Activated CD8-positive, alpha-beta T cell treated with anti-CD3 and anti-CD28 coated beads for 36 hours (primary cell): ENCODE results near the gene GABARAPL2. TPM values are rescaled to one million over a fixed set of nuclear protein-coding genes. Genes with fewer than 3 reads are reported as not detected.

ENCODE experiments used
- ATAC-seq: fragments of 200-7000 bp; cut with Tn5 transposase; one replicate; pipeline ENCODE4 v1.10.0; 2021; ENCODE audit warnings: mild to moderate bottlenecking, moderate library complexity
- CTCF ChIA-PET: fragments of 350-600 bp; sonication (Branson Sonifier 250); formaldehyde crosslinking; loops from one replicate; lab custom pipeline; 2021; ENCODE audit warnings: antibody characterized with exemption; lab: Charles Lee
- POLR2A ChIA-PET: fragments of 350-600 bp; sonication (Branson Sonifier 250); formaldehyde crosslinking; loops from one replicate; lab custom pipeline; 2021; ENCODE audit warnings: antibody characterized with exemption; lab: Charles Lee
- DNase-seq: peaks from one replicate; pipeline ENCODE4 v3.0.0-alpha.2; 2020
- H3K27ac Mint-ChIP-seq: one replicate; pipeline ENCODE4 v1.8.0; 2021; ENCODE audit warnings: mild to moderate bottlenecking, mixed read lengths
- H3K27me3 Mint-ChIP-seq: one replicate; pipeline ENCODE4 v1.8.0; 2021; ENCODE audit warnings: mixed read lengths
- H3K36me3 Mint-ChIP-seq: one replicate; pipeline ENCODE4 v1.8.0; 2021; ENCODE audit warnings: low read depth, mixed read lengths
- H3K4me1 Mint-ChIP-seq: one replicate; pipeline ENCODE4 v1.8.0; 2021; ENCODE audit warnings: low read depth, mixed read lengths
- H3K4me3 Mint-ChIP-seq: one replicate; pipeline ENCODE4 v1.8.0; 2021; ENCODE audit warnings: mild to moderate bottlenecking, moderate library complexity, mixed read lengths
- H3K9me3 Mint-ChIP-seq: one replicate; pipeline ENCODE4 v1.8.0; 2021; ENCODE audit warnings: mixed read lengths
- CTCF ChIP-seq: fragments of 200-600 bp; IDR thresholded peaks from one replicate; pipeline ENCODE4 v1.8.0; 2022; ENCODE audit warnings: antibody characterized with exemption, mild to moderate bottlenecking
- intact Hi-C: fragments of 100-400 bp; cut with micrococcal nuclease; formaldehyde crosslinking; loops from one replicate; pipeline ENCODE4 v1.10.0; 2022
- total RNA-seq, 2 experiments: library from RNA; stranded (reverse); gene quantifications; one replicate each; pipeline ENCODE4 v1.2.3, GENCODE V29; 2021

Gene GABARAPL2
- total RNA-seq, 2 experiments from 2014 or later: 56.3 to 57.4 TPM

GRCh38 chr16:75567911-75568310, 1.7 kb downstream of the GABARAPL2 start:
- Mint-ChIP-seq H3K27ac (no peak overlapping the region), H3K9me3 (no peaks in the 10 kb centered on the region), H3K27me3 (peaks cover 7% of the 10 kb centered on the region), H3K4me1 (peaks cover 40% of the 10 kb centered on the region), H3K36me3 (peaks cover 14% of the 10 kb centered on the region), H3K4me3 (peak overlapping the region; percentile 93)
- intact Hi-C loops: loop anchor here (2.0 kb wide), 1 partner anchor 55 kb away; the partner anchor contains the start of gene ADAT1
- ATAC-seq (no peak), DNase-seq (no peak)
- POLR2A ChIA-PET: interaction anchor here (0.8 to 3.9 kb wide), 3 partner anchors 10 to 55 kb away, joined by 3 to 19 read pairs (median 5); partner anchors contain the start of gene TMEM231
- TF ChIP-seq CTCF: no peak
- CTCF ChIA-PET: interaction anchor here (2.5 kb wide), 1 partner anchor 103 kb away, joined by 9 read pairs; the partner anchor contains the start of gene TMEM170A

- ChIA-PET POLR2A (no interaction called here), CTCF (no interaction called here)
- DNase-seq (no peak), ATAC-seq (no peak)
- no peaks in the 10 kb centered on the region for H3K9me3 Mint-ChIP-seq
- no peak for TF ChIP-seq CTCF
- H3K36me3 Mint-ChIP-seq: peaks cover 21% of the 10 kb centered on the region
- H3K4me3 Mint-ChIP-seq: no peak overlapping the region
- peaks cover 42% of the 10 kb centered on the region for H3K4me1 Mint-ChIP-seq
- H3K27me3 Mint-ChIP-seq: no peaks in the 10 kb centered on the region
- intact Hi-C loops: no loop called here
- H3K27ac Mint-ChIP-seq: no peak overlapping the region
Observed at GRCh38 chr16:75570396-75571065, 4.4 kb downstream of the GABARAPL2 start.

- CTCF ChIA-PET: interaction anchor here (1.2 kb wide), 2 partner anchors 9 to 48 kb away, joined by 3 read pairs; no protein-coding TSS in a partner anchor
- H3K27ac Mint-ChIP-seq: no peak overlapping the region
- no peaks in the 10 kb centered on the region for H3K27me3 Mint-ChIP-seq
Observed at GRCh38 chr16:75572864-75573542, 6.8 kb downstream of the GABARAPL2 start.

GRCh38 chr16:75573955-75574354, 7.8 kb downstream of the GABARAPL2 start:
- peaks cover 38% of the 10 kb centered on the region for H3K4me1 Mint-ChIP-seq
- ChIA-PET CTCF (interaction anchor here (1.0 to 1.2 kb wide), 3 partner anchors 8 to 47 kb away, joined by 3 read pairs; no protein-coding TSS in a partner anchor), POLR2A (no interaction called here)
- H3K9me3 Mint-ChIP-seq: no peaks in the 10 kb centered on the region
- ATAC-seq: no peak
- no peak for TF ChIP-seq CTCF
- intact Hi-C loops: no loop called here
- no peaks in the 10 kb centered on the region for H3K27me3 Mint-ChIP-seq
- no peak for DNase-seq
- no peak overlapping the region for H3K4me3 Mint-ChIP-seq
- no peak overlapping the region for H3K27ac Mint-ChIP-seq
- peaks cover 29% of the 10 kb centered on the region for H3K36me3 Mint-ChIP-seq

More at GRCh38 chr16:75572864-75573542, 6.8 kb downstream of the GABARAPL2 start:
- H3K9me3 Mint-ChIP-seq: no peaks in the 10 kb centered on the region
- POLR2A ChIA-PET: interaction anchor here (0.9 kb wide), 1 partner anchor 22 kb away, joined by 3 read pairs; no protein-coding TSS in a partner anchor
- no peak for ATAC-seq
- peaks cover 27% of the 10 kb centered on the region for H3K36me3 Mint-ChIP-seq
- no peak for DNase-seq
- intact Hi-C loops: no loop called here
- peaks cover 34% of the 10 kb centered on the region for H3K4me1 Mint-ChIP-seq
- TF ChIP-seq CTCF: no peak
- H3K4me3 Mint-ChIP-seq: no peak overlapping the region
